Measurements from ENCODE around the gene SYT17.

GRCh38 chr16:19147126-19147525 lies 20.9 kb upstream of the SYT17 start:
- TF ChIP-seq POLR2A (IDR thresholded peaks at IDR 0.05; ENCODE audit: low read depth, low read length) (no peak), POLR2AphosphoS5 (IDR thresholded peaks at IDR 0.05; ENCODE audit: low read depth, low read length) (no peak), TAF1 (IDR thresholded peaks at IDR 0.05; ENCODE audit: borderline replicate concordance, low read depth, low read length) (no peak)
